HUES64 (cell line): ENCODE data around the gene SHANK1.

ENCODE experiments used
- H3K27ac ChIP-seq: 2 replicates; pipeline ENCODE4 v1.7.0; 2013; ENCODE audit warnings: low read depth, low read length, inconsistent platforms
- H3K27me3 ChIP-seq: 2 replicates; pipeline ENCODE4 v1.6.1; 2013; ENCODE audit warnings: mild to moderate bottlenecking, low read length; ENCODE audit not compliant: insufficient read depth
- H3K36me3 ChIP-seq: 2 replicates; pipeline ENCODE4 v1.6.1; 2013; ENCODE audit warnings: mild to moderate bottlenecking, low read length; ENCODE audit not compliant: insufficient read depth
- H3K4me1 ChIP-seq: 2 replicates; pipeline ENCODE4 v1.6.1; 2013; ENCODE audit warnings: mild to moderate bottlenecking, low read length, moderate library complexity; ENCODE audit not compliant: insufficient read depth
- H3K4me3 ChIP-seq: 2 replicates; pipeline ENCODE4 v1.5.1; 2013; ENCODE audit warnings: mild to moderate bottlenecking, low read length, moderate library complexity
- H3K9ac ChIP-seq: 2 replicates; pipeline ENCODE4 v1.6.1; 2013; ENCODE audit warnings: mild to moderate bottlenecking, low read depth, low read length
- H3K9me3 ChIP-seq: 2 replicates; pipeline ENCODE4 v1.6.1; 2013; ENCODE audit warnings: low read depth, low read length; ENCODE audit not compliant: insufficient read depth
- WGBS: fragments of 150-250, 120-280 bp; methylation state at CpG from one replicate; pipeline ENCODE4 v1.1.7; 2013; ENCODE audit warnings: missing lambda C conversion rate; 5-methylcytosine and 5-hydroxymethylcytosine counted together

SHANK1 gene

GRCh38 chr19:50663482-50663790 lies 56.2 kb downstream of the SHANK1 start:
- Histone ChIP-seq H3K27ac (no peak overlapping the region), H3K4me1 (no peaks in the 10 kb centered on the region), H3K27me3 (peaks cover 21% of the 10 kb centered on the region), H3K9me3 (peaks cover 19% of the 10 kb centered on the region), H3K4me3 (no peak overlapping the region), H3K36me3 (no peaks in the 10 kb centered on the region), H3K9ac (no peak overlapping the region)
- WGBS: 0% methylated on average over 1 of the region's 1 CpG

DNA sequence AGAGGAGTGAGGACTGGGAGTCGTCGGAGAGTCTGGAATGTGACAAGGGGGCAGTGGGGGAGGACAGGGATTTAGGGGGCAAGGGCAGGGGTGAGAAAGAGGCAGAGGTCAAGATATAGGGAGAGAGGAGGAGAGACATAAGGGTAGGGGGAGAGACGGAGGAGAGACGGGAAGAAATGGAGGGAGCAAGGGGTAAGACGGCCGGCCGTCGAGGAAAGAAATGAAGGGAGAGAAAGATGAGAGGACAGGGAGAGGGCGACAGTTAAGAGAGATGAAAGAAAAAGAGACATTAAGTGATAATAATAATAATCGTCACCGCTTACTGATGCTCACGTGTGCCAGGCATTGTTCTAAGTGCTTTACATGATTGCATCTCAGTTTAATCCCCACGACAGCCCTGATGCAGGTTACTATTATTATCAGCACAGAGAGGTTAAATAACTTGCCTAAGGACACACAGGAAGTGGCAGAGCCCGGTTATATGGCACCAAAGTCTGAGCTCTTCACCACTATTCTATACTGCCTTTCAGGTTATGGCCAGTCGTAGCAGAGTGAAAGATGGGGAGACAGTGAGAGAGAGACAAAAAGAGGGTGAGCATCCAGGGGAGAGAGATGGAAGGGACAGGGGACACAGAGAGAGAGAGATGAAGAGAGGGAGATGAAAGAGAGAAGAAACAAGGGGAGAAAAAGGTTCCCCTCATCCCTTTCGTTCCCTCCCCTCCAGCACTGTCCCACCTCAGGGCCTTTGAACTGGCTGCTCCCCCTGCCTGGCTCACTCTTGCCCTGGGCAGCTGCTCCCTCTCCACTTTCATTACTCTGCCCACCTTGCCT lies 56.7 kb downstream of the SHANK1 start:
- Histone ChIP-seq H3K27ac (no peak overlapping the region), H3K9ac (no peak overlapping the region), H3K36me3 (no peaks in the 10 kb centered on the region), H3K9me3 (peaks cover 20% of the 10 kb centered on the region), H3K27me3 (peaks cover 15% of the 10 kb centered on the region), H3K4me1 (no peaks in the 10 kb centered on the region), H3K4me3 (no peak overlapping the region)
- 71% methylated on average over 16 of the region's 16 CpGs for WGBS

DNA sequence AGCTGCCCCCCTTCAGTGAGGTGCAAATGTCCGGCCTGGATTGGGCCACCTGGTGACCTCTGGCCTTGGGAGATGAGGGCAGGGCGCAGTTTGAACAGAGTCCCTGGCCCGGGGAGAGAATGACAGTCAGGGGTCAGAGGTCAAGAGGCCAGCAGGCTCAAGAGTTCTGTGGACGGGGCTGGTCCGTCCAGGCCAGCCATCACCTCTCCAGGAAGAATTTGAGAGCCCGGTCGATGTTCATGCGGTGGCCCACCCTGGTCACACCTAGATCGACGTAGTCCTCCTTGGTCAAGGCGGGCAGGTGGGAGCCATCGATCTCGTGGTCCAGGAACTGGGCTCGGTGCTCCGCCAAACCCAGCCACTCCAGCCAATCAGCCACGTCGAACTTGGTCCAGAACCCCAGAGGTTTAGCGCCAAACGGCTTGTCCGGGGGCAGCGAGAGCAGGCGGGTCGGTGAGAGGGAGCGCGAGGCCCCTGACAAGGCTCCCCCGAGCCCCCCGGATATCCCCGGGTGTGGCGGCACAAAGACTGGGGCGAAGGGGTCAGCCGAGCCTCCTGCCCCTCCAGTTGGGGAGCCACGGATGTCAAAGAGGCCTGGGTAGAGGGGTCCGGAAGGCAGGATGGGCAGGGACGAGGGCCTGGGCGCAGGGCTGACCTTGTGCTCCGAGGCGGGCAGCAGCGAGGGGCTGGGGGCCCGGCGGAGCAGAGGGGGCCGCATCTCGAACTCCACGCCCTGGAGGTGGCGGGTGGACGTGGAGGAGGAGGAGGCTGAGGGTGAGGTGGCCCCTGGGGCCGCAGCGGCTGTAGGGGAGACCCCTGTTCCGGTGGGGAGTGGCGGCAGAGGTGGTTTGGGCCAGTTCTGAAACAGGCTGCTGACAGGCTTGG lies 57.6 kb downstream of the SHANK1 start:
- Histone ChIP-seq H3K27me3 (peaks cover 7% of the 10 kb centered on the region), H3K4me1 (no peaks in the 10 kb centered on the region), H3K9me3 (peaks cover 26% of the 10 kb centered on the region), H3K9ac (no peak overlapping the region), H3K27ac (no peak overlapping the region), H3K4me3 (no peak overlapping the region), H3K36me3 (no peaks in the 10 kb centered on the region)
- WGBS: 88% methylated on average over 49 of the region's 49 CpGs

- H3K4me1 ChIP-seq: no peaks in the 10 kb centered on the region
- H3K9me3 ChIP-seq: peaks cover 30% of the 10 kb centered on the region
- no peak overlapping the region for H3K4me3 ChIP-seq
- 91% methylated on average over 10 of the region's 10 CpGs for WGBS
- no peak overlapping the region for H3K9ac ChIP-seq
- no peaks in the 10 kb centered on the region for H3K36me3 ChIP-seq
- no peak overlapping the region for H3K27ac ChIP-seq
- H3K27me3 ChIP-seq: no peaks in the 10 kb centered on the region
Measured at GRCh38 chr19:50661023-50661422, 58.6 kb downstream of the SHANK1 start.

DNA sequence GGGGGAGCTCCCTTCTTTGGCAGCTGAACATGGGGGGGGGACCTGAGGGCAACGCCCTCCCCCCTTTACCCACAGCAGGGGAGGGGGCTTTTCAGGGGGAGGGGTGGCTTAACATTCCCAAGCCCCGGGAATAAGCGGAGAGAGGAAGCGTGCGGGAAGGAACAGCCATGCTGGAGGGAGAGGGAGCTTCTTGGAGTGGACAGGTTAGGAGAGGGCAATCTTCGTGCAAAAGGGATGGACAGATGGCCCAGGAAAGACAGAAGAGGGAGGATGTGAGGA lies 59.6 kb downstream of the SHANK1 start:
- Histone ChIP-seq H3K4me1 (no peaks in the 10 kb centered on the region), H3K4me3 (peak overlapping the region; percentile 44), H3K27me3 (no peaks in the 10 kb centered on the region), H3K9me3 (peaks cover 37% of the 10 kb centered on the region), H3K36me3 (no peaks in the 10 kb centered on the region), H3K27ac (no peak overlapping the region), H3K9ac (no peak overlapping the region)
- WGBS: 29% methylated on average over 5 of the region's 6 CpGs

- Histone ChIP-seq H3K27ac (peak overlapping the region; percentile 25; the same call in 1 of the 2 replicates), H3K9ac (no peak overlapping the region)
Measured at GRCh38 chr19:50659318-50660087, 60.1 kb downstream of the SHANK1 start.

GRCh38 chr19:50658441-50659317 lies 60.9 kb downstream of the SHANK1 start:
- H3K27ac ChIP-seq: peak overlapping the region; percentile 74; the same call in 1 of the 2 replicates
- H3K4me1 ChIP-seq: no peaks in the 10 kb centered on the region
- 52% methylated on average over 67 of the region's 67 CpGs for WGBS
- H3K4me3 ChIP-seq: peak overlapping the region; percentile 82
- H3K9ac ChIP-seq: peak overlapping the region; percentile 69
- H3K36me3 ChIP-seq: no peaks in the 10 kb centered on the region
- H3K9me3 ChIP-seq: peaks cover 36% of the 10 kb centered on the region
- no peaks in the 10 kb centered on the region for H3K27me3 ChIP-seq

More at GRCh38 chr19:50659318-50660087, 60.1 kb downstream of the SHANK1 start:
- H3K4me1 ChIP-seq: no peaks in the 10 kb centered on the region
- peak overlapping the region; percentile 82 for H3K4me3 ChIP-seq
- WGBS: 50% methylated on average over 12 of the region's 37 CpGs
- no peaks in the 10 kb centered on the region for H3K27me3 ChIP-seq
- H3K9me3 ChIP-seq: peaks cover 39% of the 10 kb centered on the region
- H3K36me3 ChIP-seq: no peaks in the 10 kb centered on the region

DNA sequence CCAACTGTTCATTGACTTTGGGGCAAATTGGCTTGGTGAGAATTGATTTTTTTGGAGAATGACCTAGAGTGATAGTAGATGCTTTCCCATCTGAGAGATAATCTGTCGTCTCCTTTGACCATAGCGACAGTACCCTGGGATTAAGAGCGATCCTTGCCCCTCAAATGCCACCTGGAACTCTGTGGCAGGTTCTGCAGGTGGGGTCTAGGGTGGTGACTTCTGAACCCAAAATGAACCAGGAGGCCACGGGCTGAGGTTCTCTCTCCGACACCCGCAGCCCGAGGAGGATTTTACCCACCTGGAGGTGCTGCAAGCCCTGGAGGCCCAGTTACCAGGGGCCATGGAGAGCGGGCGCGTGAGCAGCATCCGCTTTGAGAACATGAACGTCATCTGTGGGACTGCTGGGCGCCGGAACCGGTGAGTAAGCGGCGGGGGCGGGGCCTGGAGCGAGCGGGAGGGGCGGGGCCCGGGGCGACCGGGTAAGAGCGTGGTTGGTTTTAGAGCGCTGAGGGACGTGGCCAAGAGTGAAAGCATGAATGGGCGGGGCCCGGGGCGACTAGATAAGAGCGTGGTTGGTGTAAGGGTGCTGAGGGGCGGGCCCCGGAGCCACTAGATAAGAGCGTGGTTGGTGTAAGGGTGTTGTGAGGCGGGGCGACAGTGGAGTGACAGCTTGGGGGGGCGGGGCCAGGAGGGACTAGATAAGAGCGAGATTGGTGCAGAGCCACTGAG lies 61.7 kb downstream of the SHANK1 start:
- H3K27ac ChIP-seq: peak overlapping the region; percentile 81; the same call in 1 of the 2 replicates

DNA sequence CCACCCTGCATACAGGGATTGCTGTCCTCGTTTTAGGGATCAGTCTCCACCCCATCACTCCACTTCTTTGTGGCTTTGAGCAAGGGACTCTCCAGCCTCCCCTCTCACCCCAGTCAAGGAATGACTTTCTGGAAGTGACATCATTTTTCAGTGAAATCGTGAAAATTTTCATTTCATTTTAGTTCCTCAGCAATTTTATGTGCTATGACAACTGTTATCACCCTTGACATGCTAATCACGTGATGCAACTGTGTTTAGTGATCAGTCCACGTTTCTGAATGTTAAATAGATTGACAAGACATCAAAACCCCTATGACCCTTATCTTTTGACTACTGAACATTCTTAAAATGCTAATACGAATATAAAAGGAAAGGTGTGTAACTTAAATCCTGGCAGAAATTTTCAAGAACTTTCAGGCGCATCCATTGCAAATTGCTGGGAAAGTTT lies 62.4 kb downstream of the SHANK1 start:
- H3K27me3 ChIP-seq: no peaks in the 10 kb centered on the region
- H3K36me3 ChIP-seq: no peaks in the 10 kb centered on the region
- H3K27ac ChIP-seq: no peak overlapping the region; the same call in 1 of the 2 replicates
- peaks cover 36% of the 10 kb centered on the region for H3K9me3 ChIP-seq
- peak overlapping the region; percentile 78 for H3K4me3 ChIP-seq
- peak overlapping the region; percentile 77; the same call in 1 of the 2 replicates for H3K9ac ChIP-seq
- no peaks in the 10 kb centered on the region for H3K4me1 ChIP-seq
- 62% methylated on average over 6 of the region's 6 CpGs for WGBS

More for the DNA sequence above, 61.7 kb downstream of the SHANK1 start:
- 46% methylated on average over 38 of the region's 38 CpGs for WGBS
- H3K9me3 ChIP-seq: peaks cover 30% of the 10 kb centered on the region
- H3K4me1 ChIP-seq: no peaks in the 10 kb centered on the region
- H3K9ac ChIP-seq: peak overlapping the region; percentile 77
- no peaks in the 10 kb centered on the region for H3K27me3 ChIP-seq
- H3K4me3 ChIP-seq: peak overlapping the region; percentile 82
- no peaks in the 10 kb centered on the region for H3K36me3 ChIP-seq

GRCh38 chr19:50654882-50655281 lies 64.7 kb downstream of the SHANK1 start:
- Histone ChIP-seq H3K27ac (no peak overlapping the region), H3K9ac (no peak overlapping the region), H3K9me3 (peaks cover 43% of the 10 kb centered on the region), H3K4me3 (no peak overlapping the region), H3K27me3 (no peaks in the 10 kb centered on the region), H3K4me1 (no peaks in the 10 kb centered on the region), H3K36me3 (no peaks in the 10 kb centered on the region)
